Hematopoietic multipotent progenitor cell (in vitro differentiated cells): ENCODE measurements around the gene DPEP3. TPM values are rescaled to one million over a fixed set of nuclear protein-coding genes. Genes with fewer than 3 reads are reported as not detected.
A peak's percentile ranks its signal among the peaks of the same experiment; 100 is the strongest.
"Not testable (repeated sequence)": the region's sequence is repeated elsewhere in the genome, so short reads cannot be mapped to it uniquely, and the experiment has no call there.

ENCODE experiments used
- DNase-seq, 3 donors: peaks; one replicate each; pipeline ENCODE4 v3.0.0-alpha.2; 2011 to 2015; ENCODE audit warnings: low read depth in 2 of 3, low spot score in 2 of 3
- total RNA-seq: library from RNA; depleted of rRNA; stranded (reverse); fragments of >200 nt; gene quantifications from one replicate; pipeline ENCODE4 v1.2.3, GENCODE V29; 2012

Gene DPEP3, protein sequence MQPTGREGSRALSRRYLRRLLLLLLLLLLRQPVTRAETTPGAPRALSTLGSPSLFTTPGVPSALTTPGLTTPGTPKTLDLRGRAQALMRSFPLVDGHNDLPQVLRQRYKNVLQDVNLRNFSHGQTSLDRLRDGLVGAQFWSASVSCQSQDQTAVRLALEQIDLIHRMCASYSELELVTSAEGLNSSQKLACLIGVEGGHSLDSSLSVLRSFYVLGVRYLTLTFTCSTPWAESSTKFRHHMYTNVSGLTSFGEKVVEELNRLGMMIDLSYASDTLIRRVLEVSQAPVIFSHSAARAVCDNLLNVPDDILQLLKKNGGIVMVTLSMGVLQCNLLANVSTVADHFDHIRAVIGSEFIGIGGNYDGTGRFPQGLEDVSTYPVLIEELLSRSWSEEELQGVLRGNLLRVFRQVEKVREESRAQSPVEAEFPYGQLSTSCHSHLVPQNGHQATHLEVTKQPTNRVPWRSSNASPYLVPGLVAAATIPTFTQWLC
- 10.5 TPM for total RNA-seq

DNA sequence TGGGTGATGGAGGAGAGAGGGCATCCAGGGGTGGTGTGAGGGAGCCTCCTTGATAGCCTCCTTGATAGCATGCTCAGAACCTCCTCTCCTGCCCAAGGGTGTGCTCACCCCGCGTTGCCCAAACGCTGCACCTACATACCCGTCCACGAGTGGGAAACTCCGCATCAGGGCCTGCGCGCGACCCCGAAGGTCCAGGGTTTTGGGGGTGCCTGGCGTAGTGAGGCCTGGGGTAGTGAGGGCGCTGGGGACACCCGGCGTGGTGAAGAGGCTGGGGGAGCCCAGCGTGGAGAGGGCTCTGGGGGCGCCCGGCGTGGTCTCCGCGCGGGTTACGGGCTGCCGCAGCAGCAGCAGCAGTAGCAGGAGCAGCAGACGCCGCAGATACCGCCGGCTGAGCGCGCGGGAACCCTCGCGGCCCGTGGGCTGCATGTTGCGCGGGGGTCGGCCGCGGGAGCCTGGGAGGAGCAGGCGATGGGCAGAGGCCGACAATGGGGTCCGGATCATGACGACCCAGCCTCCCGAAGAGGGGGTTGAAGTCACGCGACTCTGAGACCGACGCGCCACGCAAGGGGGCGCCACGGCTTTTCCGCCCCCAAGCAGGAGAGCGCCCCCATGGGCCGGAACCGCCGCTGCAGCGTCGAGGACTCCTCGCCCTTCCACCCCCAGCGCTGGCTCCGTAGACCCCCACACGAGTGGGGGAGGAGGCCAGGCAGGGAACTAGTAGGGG, at the start of gene DPEP3:
TSS of gene DPEP3 (minus strand) at position 545 of the 724 bp plus-strand sequence. CDS start at position 426, 119 bp downstream.
- DNase-seq, result peak in 2 of 3 donors; percentile 49 to 53

DNA sequence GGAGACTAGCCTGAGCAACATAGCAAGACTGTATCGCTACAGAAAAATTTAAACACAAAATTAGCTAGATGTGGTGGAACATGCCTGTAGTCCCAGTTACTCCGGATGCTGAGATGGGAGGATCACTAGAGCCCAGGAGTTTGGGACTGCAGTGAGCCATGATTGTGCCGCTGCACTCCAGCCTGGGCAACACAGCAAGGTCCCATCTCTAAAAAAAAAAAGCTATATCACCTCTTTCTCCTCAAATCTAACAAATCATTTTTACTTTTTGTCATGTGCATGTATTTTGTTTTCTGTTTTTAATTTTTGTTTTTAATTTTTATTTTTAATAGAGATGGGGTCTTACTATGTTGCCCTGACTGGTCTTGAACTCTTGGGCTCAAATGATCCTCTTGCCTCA, 48.7 kb upstream of the DPEP3 start:
- DNase-seq, result no peak

DNA sequence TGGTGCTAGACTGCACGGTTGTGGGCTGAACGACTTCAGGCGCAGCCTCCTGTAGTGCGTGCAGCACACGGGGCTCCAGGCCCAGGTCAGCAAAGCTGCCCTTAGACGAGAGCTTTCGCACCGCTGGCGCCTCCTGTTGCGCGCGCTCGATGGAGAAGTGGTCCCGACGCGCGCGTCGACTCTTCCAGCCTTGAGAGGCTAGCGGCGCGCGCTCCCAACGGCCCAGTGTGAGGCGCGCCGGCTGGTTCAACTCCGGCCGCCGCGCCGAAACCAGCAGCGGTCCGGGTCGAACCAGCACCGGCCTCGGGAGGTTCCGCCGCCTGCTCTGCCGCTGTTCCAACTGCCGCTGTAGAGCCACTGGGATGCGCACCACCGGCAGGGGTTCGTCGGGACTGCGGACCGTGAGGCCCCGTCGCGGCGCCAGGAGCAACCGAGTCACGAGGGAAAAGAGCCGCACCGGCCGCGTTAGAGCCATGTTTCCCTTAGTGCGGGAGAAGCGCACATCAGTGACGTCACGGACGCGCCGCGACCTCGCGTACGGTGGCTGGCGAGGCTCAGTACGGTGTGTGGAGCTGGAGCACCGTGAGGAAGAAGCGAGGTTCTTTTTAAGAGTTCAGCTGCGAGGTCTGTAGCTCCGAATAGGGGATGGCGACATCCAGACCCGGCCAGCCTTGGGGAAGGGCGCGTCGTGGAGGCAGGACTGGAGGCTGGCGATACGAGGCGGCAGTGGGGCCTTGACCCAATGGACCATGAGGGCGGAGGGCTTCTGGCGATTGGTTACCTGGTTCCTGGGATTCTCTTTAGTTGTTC, 42.6 kb upstream of the DPEP3 start, which contains the start of the genes DDX28 and DUS2:
TSS of gene DDX28 (minus strand) at position 505 of the 810 bp plus-strand sequence. CDS start at position 475, 30 bp downstream.
TSS of gene DUS2 (plus strand) at position 557 of the 810 bp plus-strand sequence. CDS start 14,740 bp downstream, outside the sequence.
- DNase-seq, result peak; percentile 92 to 97 (median 95)

DNA sequence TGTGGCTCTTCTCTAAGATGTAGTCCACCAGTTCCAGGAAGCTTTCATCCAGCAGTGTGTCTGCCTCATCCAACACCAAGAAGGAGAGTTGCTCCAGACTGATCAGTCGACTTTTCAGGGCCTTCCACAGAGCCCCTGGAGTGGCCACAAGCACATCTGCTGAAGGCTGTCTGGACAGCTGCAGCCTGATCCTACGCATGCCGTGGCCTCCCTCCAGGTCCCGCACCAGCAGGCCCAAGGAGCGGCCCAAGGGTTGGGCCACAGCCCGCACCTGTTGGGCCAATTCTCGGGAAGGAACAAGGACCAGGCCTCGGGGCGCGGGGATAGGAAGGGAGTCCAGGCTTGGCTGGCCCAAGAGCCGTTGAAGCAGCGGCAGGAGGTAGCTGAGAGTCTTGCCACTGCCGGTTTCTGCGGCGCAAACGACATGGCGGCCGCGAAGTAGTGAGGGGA, 42.0 kb upstream of the DPEP3 start:
- DNase-seq, result no peak

DNA sequence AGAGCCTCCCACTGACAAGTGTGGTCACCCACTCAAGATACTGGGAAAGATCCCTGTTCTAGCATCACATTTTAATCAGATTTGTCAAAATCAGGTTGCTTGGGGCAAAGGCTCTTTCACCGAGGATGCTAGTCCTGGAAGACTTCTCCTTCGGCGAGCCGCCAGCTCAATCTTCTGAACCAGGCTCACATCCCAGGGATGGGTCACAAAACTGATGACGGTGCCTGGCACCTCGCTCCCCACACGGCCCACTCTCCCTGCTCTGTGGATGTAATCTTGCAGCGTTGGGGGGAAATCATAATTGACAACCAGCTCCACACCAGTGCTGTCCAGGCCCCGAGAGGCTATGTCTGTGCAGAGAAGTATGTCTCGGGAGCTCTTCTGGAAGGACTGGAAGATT, 41.2 kb upstream of the DPEP3 start:
- no peak for DNase-seq

DNA sequence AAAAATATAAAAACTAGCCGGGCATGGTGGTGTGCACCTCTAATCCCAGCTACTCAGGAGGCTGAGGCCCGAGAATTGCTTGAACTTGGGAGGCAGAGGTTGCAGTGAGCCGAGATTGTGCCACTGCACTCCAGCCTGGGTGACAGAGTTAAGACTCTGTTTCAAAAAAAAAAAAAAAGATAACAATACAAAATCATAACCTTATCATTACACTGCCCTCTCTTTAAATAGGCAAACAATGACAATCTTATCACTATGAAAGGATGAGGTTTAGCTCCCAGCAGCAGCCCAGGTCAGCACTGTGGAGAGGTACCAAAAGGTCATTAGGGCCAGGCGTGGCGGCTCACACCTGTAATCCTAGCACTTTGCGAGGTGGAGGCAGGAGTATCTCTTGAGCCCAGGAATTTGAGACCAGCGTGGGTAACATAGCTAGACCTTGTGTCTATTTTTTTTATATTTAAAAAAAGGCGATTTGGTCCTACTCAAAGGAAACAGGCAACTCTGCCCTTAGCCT, 38.9 kb upstream of the DPEP3 start:
- DNase-seq, result no peak

DNA sequence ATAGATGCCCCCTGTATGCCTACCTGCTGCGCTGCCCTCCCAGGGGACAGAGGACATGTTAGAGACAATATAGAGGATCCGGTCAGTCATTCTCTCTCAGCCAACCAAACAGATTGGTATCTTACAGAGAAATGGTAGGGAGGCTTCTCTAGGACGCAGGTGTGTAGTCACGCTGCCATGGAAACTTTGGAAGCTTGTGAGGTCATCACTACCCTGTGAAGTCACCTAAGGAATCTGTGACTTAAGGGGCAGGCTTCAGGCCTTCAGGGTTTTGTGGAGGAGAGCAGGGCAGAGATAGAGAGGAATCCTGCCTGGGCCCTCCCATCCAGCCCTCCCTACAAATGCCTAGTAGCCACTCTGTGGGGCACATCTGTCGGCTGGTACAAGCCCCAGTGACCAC, 35.4 kb upstream of the DPEP3 start, which contains the start of gene DPEP2NB:
TSS of gene DPEP2NB (minus strand) at position 231 of the 400 bp plus-strand sequence. CDS start at position 90, 141 bp downstream.
- no peak for DNase-seq

DNA sequence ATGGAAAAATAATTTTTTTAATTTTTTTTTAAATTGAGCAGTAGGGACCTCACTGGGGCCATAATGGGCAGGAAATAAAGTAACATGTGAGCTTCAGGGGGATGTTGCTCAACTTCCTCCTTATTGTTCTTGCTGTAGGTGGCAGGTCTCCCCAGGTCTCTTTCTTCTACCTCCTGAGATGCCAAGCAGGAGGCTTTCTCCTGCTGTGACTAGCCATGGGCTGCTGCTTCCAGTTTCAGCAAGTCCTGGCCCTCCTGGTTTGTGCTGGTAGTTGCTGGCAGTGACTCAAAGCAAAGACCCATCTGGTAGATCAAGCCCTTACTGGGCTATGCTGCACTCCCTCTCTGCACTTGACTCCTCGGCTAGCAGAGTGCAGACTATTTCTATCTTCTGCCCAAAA, 33.1 kb upstream of the DPEP3 start:
- peak in 1 of 3 donors; percentile 69 for DNase-seq

DNA sequence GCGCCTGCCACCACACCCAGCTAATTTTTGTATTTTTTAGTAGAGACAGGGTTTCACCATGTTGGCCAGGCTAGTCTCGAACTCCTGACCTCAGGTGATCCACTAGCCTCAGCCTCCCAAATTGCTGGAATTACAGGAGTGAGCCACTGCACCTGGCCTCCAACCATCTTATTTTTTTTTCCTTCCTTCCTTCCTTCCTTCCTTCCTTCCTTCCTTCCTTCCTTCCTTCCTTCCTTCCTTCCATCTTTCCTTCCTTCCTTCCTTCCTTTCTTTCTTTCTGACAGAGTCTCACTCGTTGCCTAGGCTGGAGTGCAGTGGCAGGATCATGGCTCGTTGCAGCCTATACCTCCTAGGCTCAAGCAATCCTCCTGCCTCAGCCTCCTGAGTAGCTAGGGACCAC, 29.6 kb upstream of the DPEP3 start:
- not testable (repeated sequence) for DNase-seq

DNA sequence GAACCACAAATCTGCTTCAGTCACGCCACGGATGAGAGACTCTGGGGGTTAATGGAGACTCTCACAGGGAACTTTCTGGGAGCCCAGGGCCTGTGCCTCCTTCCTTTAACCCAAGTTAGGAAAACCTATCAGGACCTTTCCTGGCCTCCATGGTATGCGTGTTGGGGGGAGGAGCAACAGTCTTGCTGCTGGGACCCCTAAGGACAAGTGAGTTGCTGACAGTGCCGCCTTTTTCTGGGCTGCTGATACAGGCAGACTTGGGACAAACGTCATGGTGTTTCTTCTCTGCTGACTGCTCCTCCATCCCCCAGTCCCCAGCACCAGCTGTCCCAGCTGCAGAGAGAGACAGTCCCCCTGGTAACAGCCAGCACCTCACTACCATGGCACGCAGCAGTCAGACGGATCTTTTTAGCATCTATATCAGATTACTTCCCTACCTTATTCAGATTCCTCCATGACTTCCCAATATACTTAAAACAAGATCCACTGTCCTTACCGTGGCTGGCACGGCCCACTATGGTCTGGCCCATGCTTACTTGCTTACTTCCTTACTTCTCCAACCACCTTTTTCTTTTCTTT, 28.9 kb upstream of the DPEP3 start:
- no peak for DNase-seq

DNA sequence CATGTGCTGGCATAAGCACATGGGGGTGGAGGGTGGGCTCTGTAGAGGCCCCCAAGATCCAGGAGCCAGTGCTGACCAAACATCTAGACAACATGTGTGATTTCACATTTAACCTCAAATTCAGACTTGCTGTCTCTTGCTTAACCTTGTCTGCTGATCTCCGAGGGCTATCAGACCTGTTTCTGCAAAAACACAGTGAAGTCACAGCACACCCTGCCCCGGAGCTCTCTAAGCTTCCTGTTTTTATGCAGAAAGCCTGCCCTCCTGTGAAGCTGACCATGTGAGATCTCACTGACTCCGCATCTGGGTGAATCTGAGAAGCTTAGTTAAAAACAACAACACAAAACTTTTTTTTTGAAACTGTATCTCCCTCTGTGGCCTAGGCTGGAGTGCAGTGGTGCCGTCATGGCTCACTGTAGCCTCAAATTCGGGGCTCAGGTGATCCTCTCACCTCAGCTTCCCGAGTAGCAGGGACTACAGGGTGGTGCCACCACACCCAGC, 25.5 kb upstream of the DPEP3 start:
- peak in 2 of 3 donors; percentile 66 to 79 for DNase-seq

DNA sequence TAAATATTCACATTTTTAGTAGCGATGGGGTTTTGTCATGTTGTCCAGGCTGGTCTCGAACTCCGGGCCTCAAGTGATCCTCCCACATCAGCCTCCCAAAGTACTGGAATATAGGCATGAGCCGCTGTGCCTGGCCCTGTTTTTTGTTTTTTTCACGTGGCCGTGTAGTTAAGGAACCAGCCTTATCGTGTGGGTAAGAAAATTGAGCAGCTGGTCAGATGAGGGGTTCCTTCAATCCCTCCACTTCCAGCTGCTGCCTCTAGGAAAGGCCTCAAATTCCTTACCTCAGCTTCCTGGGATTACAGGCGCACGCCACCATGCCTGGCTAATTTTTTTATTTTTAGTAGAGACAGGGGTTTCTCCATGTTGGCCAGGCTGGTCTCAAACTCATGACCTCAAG, 24.9 kb upstream of the DPEP3 start:
- no peak for DNase-seq

DNA sequence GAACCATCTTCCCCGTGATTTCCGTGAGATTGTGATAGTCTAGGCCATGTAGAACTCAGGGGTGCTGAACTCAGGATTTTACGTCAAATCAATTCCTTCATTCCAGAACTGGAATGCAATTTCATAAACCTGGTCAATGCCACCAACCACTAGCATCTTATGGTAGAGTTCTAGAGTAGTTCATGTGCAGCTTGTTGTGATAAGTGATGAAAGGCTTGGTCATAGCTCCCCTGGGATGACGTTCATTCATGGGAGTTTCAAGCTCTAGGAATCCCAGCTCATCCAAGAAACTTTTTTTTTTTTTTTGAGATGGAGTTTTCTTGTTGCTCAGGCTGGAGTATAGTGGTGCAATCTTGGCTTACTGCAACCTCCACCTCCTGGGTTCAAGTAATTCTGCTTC, 22.7 kb upstream of the DPEP3 start:
- no peak for DNase-seq

DNA sequence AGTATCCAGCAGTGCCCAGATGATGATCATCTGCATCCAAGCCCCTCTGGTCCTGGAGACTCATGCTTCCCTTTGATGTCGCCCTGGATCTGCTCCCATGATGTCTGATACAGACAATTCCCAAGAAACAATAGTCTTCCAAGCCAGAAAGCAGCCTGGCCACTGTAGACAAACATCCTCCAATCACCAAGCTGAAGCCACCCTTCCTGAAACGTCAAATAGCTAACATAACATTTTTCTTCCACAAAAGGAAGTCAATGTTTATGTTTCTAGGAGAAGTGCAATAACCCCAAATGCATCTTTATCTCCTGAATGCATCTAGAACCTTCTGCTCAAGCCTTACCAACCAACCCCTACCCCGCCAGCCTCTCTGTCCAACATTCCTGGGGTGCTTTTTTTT, 20.2 kb upstream of the DPEP3 start:
- no peak for DNase-seq

DNA sequence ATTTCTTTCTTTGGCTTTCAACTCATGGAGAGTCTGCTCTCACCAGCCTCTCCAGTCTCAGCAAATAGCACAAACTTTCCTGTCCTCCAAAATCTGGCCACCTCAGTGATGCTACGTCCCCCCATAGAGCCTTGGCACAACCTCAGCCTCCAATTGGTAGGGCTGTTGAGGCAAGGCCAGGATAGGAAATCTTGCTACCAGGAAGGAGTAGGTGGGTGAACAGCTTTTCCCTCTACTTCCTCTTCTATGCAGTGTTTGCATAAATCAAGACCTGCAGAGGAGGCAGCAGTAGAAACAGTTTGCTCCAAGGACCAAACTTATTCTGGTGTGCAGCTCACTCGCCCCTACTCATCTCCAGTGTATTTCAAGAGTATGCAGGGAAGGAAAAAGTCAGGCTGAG, 19.7 kb upstream of the DPEP3 start:
- no peak for DNase-seq

DNA sequence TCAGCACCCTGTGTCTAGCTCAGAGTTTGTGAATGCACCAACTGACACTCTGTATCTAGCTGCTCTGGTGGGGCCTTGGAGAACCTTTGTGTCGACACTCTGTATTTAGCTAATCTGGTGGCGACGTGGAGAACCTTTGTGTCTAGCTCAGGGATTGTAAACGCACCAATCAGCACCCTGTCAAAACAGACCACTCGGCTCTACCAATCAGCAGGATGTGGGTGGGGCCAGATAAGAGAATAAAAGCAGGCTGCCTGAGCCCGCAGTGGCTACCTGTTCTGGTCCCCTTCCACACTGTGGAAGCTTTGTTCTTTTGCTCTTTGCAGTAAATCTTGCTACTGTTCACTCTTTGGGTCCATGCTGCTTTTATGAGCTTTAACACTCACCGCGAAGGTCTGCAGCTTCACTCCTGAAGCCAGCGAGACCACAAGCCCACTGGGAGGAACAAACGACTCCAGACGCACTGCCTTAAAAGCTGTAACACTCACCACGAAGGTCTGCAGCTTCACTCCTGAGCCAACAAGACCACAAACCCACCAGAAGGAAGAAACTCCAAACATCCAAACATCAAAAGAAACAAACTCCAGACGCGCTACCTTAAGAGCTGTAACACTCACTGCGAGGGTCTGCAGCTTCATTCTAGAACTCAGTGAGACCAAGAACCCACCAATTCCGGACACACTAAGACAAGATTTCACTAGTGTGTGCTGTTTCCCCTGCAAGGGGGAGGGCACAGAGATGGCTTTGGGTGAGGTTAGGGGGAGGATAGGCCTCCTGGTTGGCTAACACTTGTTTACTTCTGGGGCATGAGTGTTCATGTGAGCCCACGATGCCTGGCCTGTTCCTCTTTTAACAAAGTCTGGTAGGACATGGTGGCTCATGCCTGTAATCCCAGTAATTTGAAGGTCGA, 18.7 kb upstream of the DPEP3 start, which contains the start of gene DPEP2:
TSS of gene DPEP2 (minus strand) at position 706 of the 910 bp plus-strand sequence. CDS start 6,272 bp downstream, outside the sequence.
- DNase-seq, result peak in 2 of 3 donors; percentile 61 to 73

DNA sequence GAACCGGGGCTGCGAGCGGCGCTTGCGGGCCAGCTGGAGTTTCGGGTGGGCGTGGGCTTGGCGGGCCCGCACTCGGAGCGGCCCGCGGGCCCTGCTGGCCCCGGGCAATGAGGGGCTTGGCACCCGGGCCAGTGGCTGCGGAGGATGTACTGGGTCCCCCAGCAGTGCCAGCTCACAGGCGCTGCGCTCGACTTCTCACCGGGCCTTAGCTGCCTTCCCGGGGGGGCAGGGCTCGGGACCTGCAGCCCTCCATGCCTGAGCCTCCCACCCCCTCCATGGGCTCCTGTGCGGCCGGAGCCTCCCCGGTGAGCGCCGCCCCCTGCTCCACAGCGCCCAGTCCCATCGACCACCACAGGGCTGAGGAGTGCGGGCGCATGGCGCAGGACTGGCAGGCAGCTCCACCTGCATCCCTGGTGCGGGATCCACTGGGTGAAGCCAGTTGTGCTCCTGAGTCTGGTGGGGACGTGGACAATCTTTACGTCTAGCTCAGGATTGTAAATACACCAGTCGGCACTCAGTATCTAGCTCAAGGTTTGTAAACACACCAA, 18.0 kb upstream of the DPEP3 start:
- not testable (repeated sequence) for DNase-seq

DNA sequence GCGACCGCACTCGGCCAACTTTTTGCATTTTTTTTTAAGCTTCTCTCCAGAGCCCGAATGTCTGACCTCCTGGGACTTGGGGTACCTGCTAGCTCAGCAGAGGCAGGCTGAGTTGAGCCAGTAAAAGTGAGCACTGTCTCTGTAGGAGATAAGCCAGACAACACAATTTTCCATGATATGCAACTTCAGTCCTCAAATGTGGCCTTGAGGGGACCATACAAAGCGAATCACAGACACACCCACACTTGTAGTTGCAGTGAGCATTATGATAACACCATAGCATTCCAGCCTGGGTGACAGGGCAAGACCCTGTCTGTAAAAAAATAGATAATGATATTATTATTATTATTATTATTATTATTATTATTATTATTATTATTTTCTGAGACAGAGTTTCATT, 16.4 kb upstream of the DPEP3 start:
- no peak for DNase-seq
